Measurements from ENCODE around the gene LRRN4. TPM values are rescaled to one million over a fixed set of nuclear protein-coding genes. Genes with fewer than 3 reads are reported as not detected.

Gene LRRN4

DNA sequence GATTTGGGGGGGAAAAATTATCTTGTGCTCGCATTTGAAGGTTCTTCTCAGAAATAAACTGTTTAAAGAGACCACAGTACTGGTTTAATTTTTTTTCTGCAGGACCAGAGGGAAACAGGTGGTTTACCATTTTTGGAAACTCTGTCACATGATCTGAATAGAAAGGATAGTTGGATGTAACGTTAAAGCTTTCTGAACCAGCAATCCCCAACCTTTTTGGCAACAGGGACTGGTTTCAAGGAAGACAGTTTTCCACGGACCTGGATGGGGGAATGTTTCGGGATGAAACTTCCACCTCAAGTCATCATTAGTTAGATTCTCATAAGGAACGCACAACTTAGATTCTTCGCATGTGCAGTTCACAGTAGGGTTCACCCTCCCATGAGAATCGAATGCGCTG, 53.0 kb downstream of the LRRN4 start:
- H3K9me3 ChIP-seq (replicated peaks; ENCODE audit: low read length) = no peaks in the 10 kb centered on the region
- no peak overlapping the region for H3K4me3 ChIP-seq (ENCODE audit: low read length)
- no peak overlapping the region for H3K4me2 ChIP-seq (ENCODE audit: low read length)
- H3K9ac ChIP-seq (ENCODE audit: low read depth, low read length) = no peak overlapping the region
- H3K27me3 ChIP-seq (ENCODE audit: control insufficient read depth, insufficient read depth, low read length) = no peaks in the 10 kb centered on the region
- no peaks in the 10 kb centered on the region for H3K4me1 ChIP-seq (ENCODE audit: control insufficient read depth, insufficient read depth, low read length)
- H3K36me3 ChIP-seq (ENCODE audit: insufficient read depth, low read length) = no peaks in the 10 kb centered on the region

DNA sequence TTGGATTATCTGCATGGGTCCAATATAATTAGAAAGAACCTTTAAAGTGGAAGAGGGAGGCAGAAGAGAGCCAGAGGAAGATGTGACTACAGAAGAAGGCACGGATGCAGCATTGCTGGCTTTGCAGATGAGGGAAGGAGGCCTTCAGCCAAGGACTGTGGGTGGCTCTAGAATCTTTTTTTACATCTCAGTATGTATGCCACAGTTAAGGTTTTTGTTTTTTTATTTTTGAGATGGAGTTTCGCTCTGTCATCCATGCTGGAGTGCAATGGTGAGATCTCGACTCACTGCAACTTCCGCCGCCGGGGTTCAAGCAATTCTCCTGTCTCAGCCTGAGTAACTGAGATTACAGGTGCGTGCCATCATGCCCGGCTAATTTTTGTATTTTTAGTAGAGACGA, 54.1 kb downstream of the LRRN4 start:
- Histone ChIP-seq H3K4me2 (ENCODE audit: low read length) (no peak overlapping the region), H3K4me3 (ENCODE audit: low read length) (no peak overlapping the region), H3K27me3 (ENCODE audit: control insufficient read depth, insufficient read depth, low read length) (no peaks in the 10 kb centered on the region), H3K36me3 (ENCODE audit: insufficient read depth, low read length) (peaks cover 5% of the 10 kb centered on the region), H3K9me3 (replicated peaks; ENCODE audit: low read length) (no peaks in the 10 kb centered on the region), H3K4me1 (ENCODE audit: control insufficient read depth, insufficient read depth, low read length) (no peaks in the 10 kb centered on the region), H3K9ac (ENCODE audit: low read depth, low read length) (no peak overlapping the region)

- Histone ChIP-seq H3K4me3 (ENCODE audit: low read length) (no peak overlapping the region), H3K36me3 (ENCODE audit: insufficient read depth, low read length) (peaks cover 5% of the 10 kb centered on the region), H3K9me3 (replicated peaks; ENCODE audit: low read length) (no peaks in the 10 kb centered on the region), H3K9ac (ENCODE audit: low read depth, low read length) (no peak overlapping the region), H3K4me1 (ENCODE audit: control insufficient read depth, insufficient read depth, low read length) (peaks cover 4% of the 10 kb centered on the region), H3K27me3 (ENCODE audit: control insufficient read depth, insufficient read depth, low read length) (no peaks in the 10 kb centered on the region), H3K4me2 (ENCODE audit: low read length) (no peak overlapping the region)
These were observed 57.1 kb downstream of the LRRN4 start for GRCh38 chr20:5996765-5997164.

DNA sequence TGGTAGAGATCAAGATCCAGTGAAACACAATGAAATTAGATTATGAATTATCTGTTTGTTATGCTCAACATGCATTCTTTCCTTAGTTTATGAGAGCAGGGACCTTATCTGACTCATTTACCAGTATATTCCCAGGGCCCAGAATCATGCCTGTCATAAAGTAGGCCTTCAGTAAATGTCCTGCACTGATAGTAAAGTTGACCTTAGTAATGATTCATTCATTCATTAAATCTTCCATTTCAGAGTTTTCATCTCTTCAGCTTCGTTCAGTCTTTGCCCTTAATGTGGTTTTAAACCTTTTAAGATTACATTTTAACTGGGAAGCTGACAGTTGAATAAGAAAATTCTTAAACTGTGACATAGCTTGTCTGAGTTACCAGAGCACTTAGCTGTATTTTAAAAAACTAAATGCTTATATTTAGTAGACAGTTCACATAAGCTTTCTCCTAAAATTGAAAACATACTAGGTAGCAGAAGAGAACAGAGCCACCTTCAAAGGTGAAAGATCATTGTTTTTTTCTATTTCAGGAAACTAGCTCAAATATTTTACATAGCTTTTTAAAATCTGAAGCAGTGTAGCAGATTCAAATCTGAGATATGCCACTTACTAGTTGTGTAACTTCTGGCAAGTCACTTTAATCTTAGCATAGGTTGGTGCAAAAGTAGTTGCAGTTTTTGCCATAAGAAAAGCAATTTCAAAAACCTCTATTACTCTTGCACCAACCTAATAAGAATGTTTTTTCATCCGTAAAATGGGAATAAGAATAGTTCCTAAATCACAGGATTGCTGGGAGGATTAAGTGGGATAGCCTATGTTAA, 62.0 kb downstream of the LRRN4 start:
- Histone ChIP-seq H3K36me3 (ENCODE audit: insufficient read depth, low read length) (peaks cover 12% of the 10 kb centered on the region), H3K4me1 (ENCODE audit: control insufficient read depth, insufficient read depth, low read length) (peaks cover 9% of the 10 kb centered on the region), H3K4me3 (ENCODE audit: low read length) (no peak overlapping the region), H3K9ac (ENCODE audit: low read depth, low read length) (peak overlapping the region; percentile 43), H3K27me3 (ENCODE audit: control insufficient read depth, insufficient read depth, low read length) (no peaks in the 10 kb centered on the region), H3K9me3 (replicated peaks; ENCODE audit: low read length) (no peaks in the 10 kb centered on the region), H3K4me2 (ENCODE audit: low read length) (no peak overlapping the region)

DNA sequence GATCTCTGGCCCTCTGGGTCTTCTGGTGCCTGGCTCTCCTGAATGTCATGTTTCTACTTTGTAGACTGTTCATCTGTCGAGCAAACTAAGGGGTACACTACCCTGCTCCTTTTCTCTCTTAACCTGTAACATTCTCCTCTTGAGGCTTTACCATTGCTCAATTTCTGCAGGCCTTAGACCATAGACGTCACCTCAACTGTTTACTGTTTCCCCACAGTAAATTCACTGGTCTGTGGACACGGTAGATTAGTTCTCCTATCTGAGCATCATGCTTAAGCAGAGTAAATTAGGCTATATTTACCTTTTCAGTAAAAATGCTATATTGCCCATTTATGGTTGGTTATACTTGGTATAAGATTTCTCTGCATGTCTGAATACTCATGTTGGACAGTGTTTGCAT, 62.9 kb downstream of the LRRN4 start:
- Histone ChIP-seq H3K9ac (ENCODE audit: low read depth, low read length) (no peak overlapping the region), H3K4me1 (ENCODE audit: control insufficient read depth, insufficient read depth, low read length) (peaks cover 9% of the 10 kb centered on the region), H3K27me3 (ENCODE audit: control insufficient read depth, insufficient read depth, low read length) (no peaks in the 10 kb centered on the region), H3K4me2 (ENCODE audit: low read length) (no peak overlapping the region), H3K9me3 (replicated peaks; ENCODE audit: low read length) (no peaks in the 10 kb centered on the region), H3K36me3 (ENCODE audit: insufficient read depth, low read length) (peaks cover 12% of the 10 kb centered on the region), H3K4me3 (ENCODE audit: low read length) (no peak overlapping the region)

Small RNA genes within 50 kb of the gene (small RNA-seq; reads per million reads assigned to genes)
- not detected for gene RN7SL498P

All from skeletal muscle satellite cell (primary cell).